SK-N-SH treated with all-trans-retinoic acid at 6 μM for 48 hours (cell line): ENCODE data around the gene KLF2.
"Not testable (repeated sequence)": the region's sequence is repeated elsewhere in the genome, so short reads cannot be mapped to it uniquely, and the experiment has no call there.

ENCODE experiments used
- ATAC-seq: fragments of 200-7000 bp; cut with Tn5 transposase; 3 replicates; pipeline ENCODE4 v1.9.1; 2020; ENCODE audit warnings: mild to moderate bottlenecking, moderate library complexity
- ARNTL ChIP-seq: fragments of 450-650 bp; formaldehyde crosslinking; IDR thresholded peaks from 2 replicates; pipeline ENCODE4 v1.5.0; 2020; ENCODE audit warnings: low read depth, mild to moderate bottlenecking, moderate library complexity, borderline replicate concordance
- BACH2 ChIP-seq: fragments of 250-450 bp; sonication (Bioruptor Pico); IDR thresholded peaks from 2 replicates; pipeline ENCODE4 v1.9.0; 2021; ENCODE audit warnings: mild to moderate bottlenecking, borderline replicate concordance
- CSDC2 ChIP-seq: fragments of 250-450 bp; sonication (Bioruptor Pico); IDR thresholded peaks from 2 replicates; pipeline ENCODE4 v1.5.0; 2020; ENCODE audit warnings: mild to moderate bottlenecking, moderate library complexity
- ESRRG ChIP-seq: fragments of 250-450 bp; sonication (Bioruptor Pico); IDR thresholded peaks from 2 replicates; pipeline ENCODE4 v1.6.1; 2021; ENCODE audit warnings: mild to moderate bottlenecking
- GLIS3 ChIP-seq: fragments of 250-450 bp; sonication (Bioruptor Pico); IDR thresholded peaks from 2 replicates; pipeline ENCODE4 v1.5.0; 2020; ENCODE audit warnings: mild to moderate bottlenecking, moderate library complexity
- OSR1 ChIP-seq: fragments of 250-450 bp; sonication (Bioruptor Pico); IDR thresholded peaks from 2 replicates; pipeline ENCODE4 v1.8.0; 2022; ENCODE audit warnings: moderate library complexity, mild to moderate bottlenecking, inconsistent platforms
- PATZ1 ChIP-seq: fragments of 250-450 bp; sonication (Bioruptor Pico); IDR thresholded peaks from 2 replicates; pipeline ENCODE4 v1.8.0; 2020; ENCODE audit warnings: mild to moderate bottlenecking, moderate library complexity, borderline replicate concordance
- PPARA ChIP-seq: fragments of 250-450 bp; sonication (Bioruptor Pico); IDR thresholded peaks from 2 replicates; pipeline ENCODE4 v1.5.0; 2020; ENCODE audit warnings: mild to moderate bottlenecking, borderline replicate concordance
- RARB ChIP-seq: fragments of 250-450 bp; sonication (Bioruptor Pico); IDR thresholded peaks from 2 replicates; pipeline ENCODE4 v1.8.0; 2021; ENCODE audit warnings: mild to moderate bottlenecking, moderate library complexity
- SNAI2 ChIP-seq: fragments of 250-450 bp; sonication (Bioruptor Pico); IDR thresholded peaks from 2 replicates; pipeline ENCODE4 v1.5.0; 2020; ENCODE audit warnings: mild to moderate bottlenecking, moderate library complexity
- TCF4 ChIP-seq: fragments of 250-450 bp; sonication (Bioruptor Pico); IDR thresholded peaks from 2 replicates; pipeline ENCODE4 v1.8.0; 2021; ENCODE audit warnings: mild to moderate bottlenecking, moderate library complexity, borderline replicate concordance
- TOX ChIP-seq: fragments of 250-450 bp; sonication (Bioruptor Pico); IDR thresholded peaks from 2 replicates; pipeline ENCODE4 v1.8.0; 2021; ENCODE audit warnings: mild to moderate bottlenecking, moderate library complexity, borderline replicate concordance
- ZFP3 ChIP-seq: fragments of 250-450 bp; sonication (Bioruptor Pico); IDR thresholded peaks from 2 replicates; pipeline ENCODE4 v1.5.0; 2020; ENCODE audit warnings: mild to moderate bottlenecking, moderate library complexity
- ZFP30 ChIP-seq: fragments of 450-650 bp; formaldehyde crosslinking; IDR thresholded peaks from 2 replicates; pipeline ENCODE4 v1.5.0; 2022; ENCODE audit warnings: mild to moderate bottlenecking, moderate library complexity
- ZNF565 ChIP-seq: fragments of 450-650 bp; formaldehyde crosslinking; conservative IDR thresholded peaks from 2 replicates; pipeline ENCODE4 v1.5.0; 2020; ENCODE audit warnings: low read depth, mild to moderate bottlenecking, moderate library complexity
- ZNF70 ChIP-seq: fragments of 450-650 bp; formaldehyde crosslinking; IDR thresholded peaks from 2 replicates; pipeline ENCODE4 v1.5.0; 2020; ENCODE audit warnings: mild to moderate bottlenecking, moderate library complexity
- ZNF8 ChIP-seq: fragments of 450-650 bp; formaldehyde crosslinking; IDR thresholded peaks from 2 replicates; pipeline ENCODE4 v1.5.0; 2020; ENCODE audit warnings: mild to moderate bottlenecking, moderate library complexity
- TF ChIP-seq, protein P1 (sequence below): fragments of 250-450 bp; sonication (Bioruptor Pico); IDR thresholded peaks from 2 replicates; pipeline ENCODE4 v1.5.0; 2020; ENCODE audit warnings: mild to moderate bottlenecking, moderate library complexity
- TF ChIP-seq, protein P2 (sequence below): fragments of 250-450 bp; sonication (Bioruptor Pico); IDR thresholded peaks from 2 replicates; pipeline ENCODE4 v1.5.1; 2020; ENCODE audit warnings: low read depth, mild to moderate bottlenecking, moderate library complexity
- TF ChIP-seq, protein P3 (sequence below): fragments of 250-450 bp; sonication (Bioruptor Pico); IDR thresholded peaks from 2 replicates; pipeline ENCODE4 v1.8.0; 2021; ENCODE audit warnings: low read depth, mild to moderate bottlenecking, moderate library complexity, borderline replicate concordance

KLF2 gene

DNA sequence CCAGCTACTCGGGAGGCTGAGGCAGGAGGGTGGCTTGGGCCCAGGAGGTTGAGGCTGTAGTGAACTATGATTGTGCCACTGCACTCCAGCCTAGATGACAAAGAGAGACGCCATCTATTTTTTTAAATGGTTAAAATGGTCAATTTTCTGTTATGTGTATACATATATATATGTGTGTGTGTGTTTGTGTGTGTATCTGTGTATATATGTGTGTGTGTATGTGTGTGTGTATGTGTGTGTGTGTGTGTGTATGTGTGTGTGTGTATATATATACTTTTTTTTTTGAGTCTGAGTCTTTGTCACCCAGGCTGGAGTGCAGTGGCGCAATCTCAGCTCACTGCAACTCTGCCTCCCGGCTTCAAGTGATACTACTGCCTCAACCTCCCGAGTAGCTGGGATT, 42.9 kb upstream of the KLF2 start:
- no peak for ATAC-seq
- no peak for TF ChIP-seq GLIS3 (CRISPR knock-in tag)
- TF ChIP-seq, protein P1, sequence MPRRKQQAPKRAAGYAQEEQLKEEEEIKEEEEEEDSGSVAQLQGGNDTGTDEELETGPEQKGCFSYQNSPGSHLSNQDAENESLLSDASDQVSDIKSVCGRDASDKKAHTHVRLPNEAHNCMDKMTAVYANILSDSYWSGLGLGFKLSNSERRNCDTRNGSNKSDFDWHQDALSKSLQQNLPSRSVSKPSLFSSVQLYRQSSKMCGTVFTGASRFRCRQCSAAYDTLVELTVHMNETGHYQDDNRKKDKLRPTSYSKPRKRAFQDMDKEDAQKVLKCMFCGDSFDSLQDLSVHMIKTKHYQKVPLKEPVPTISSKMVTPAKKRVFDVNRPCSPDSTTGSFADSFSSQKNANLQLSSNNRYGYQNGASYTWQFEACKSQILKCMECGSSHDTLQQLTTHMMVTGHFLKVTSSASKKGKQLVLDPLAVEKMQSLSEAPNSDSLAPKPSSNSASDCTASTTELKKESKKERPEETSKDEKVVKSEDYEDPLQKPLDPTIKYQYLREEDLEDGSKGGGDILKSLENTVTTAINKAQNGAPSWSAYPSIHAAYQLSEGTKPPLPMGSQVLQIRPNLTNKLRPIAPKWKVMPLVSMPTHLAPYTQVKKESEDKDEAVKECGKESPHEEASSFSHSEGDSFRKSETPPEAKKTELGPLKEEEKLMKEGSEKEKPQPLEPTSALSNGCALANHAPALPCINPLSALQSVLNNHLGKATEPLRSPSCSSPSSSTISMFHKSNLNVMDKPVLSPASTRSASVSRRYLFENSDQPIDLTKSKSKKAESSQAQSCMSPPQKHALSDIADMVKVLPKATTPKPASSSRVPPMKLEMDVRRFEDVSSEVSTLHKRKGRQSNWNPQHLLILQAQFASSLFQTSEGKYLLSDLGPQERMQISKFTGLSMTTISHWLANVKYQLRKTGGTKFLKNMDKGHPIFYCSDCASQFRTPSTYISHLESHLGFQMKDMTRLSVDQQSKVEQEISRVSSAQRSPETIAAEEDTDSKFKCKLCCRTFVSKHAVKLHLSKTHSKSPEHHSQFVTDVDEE, result no peak
- TF ChIP-seq CSDC2 (CRISPR knock-in tag), result no peak

DNA sequence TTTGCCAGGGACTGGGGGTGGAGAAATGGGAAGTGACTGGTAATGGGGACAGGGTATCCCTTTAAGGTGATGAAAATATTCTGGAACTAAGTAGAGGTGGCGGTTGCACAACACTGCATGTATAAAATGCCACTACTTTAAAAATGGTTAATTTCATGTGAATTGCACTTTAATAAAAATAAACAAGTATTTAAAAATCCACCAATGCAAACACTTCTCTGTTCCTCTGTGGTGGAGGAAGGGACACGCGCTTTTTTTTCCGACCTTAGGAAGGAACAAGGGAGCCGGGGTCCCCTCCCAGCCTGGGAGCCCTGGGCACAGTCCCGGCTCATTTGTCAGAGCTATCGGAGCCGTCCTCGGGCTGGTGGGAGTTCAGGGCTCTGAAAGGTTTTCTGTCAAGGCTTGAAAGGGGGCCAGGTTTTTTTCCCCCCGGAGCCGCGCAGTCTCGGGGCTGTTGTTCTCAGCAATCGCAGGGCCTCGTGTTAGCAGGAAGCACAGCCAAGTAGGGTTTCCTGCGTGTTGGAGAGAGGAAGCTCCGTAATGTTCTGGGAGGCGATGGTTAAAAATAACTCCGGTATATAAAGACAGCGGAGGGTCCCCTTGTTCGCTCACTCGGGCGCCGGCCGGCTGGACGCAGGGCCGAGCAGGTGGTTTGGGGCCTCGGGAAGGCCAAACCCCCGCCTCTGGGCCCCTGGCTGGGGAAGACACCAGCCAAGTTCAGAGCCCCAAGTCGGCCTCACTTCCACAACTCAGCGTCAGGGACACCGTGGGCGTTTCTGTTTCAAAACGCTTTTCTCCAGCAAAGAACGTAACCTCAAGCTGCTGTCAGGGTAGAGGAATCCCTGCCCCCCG, 41.2 kb upstream of the KLF2 start:
- TF ChIP-seq ZFP3 (CRISPR knock-in tag) (no peak), GLIS3 (CRISPR knock-in tag) (no peak), RARB (CRISPR knock-in tag) (no peak), ZFP30 (no peak), ESRRG (CRISPR knock-in tag) (no peak), TOX (no peak), TCF4 (CRISPR knock-in tag) (no peak), ZNF8 (CRISPR knock-in tag) (no peak), SNAI2 (CRISPR knock-in tag) (no peak), ARNTL (no peak), CSDC2 (CRISPR knock-in tag) (no peak), PATZ1 (CRISPR knock-in tag) (no peak), ZNF70 (CRISPR knock-in tag) (no peak), BACH2 (CRISPR knock-in tag) (no peak), OSR1 (no peak), PPARA (CRISPR knock-in tag) (no peak), ZNF565 (no peak)
- TF ChIP-seq, protein P2, sequence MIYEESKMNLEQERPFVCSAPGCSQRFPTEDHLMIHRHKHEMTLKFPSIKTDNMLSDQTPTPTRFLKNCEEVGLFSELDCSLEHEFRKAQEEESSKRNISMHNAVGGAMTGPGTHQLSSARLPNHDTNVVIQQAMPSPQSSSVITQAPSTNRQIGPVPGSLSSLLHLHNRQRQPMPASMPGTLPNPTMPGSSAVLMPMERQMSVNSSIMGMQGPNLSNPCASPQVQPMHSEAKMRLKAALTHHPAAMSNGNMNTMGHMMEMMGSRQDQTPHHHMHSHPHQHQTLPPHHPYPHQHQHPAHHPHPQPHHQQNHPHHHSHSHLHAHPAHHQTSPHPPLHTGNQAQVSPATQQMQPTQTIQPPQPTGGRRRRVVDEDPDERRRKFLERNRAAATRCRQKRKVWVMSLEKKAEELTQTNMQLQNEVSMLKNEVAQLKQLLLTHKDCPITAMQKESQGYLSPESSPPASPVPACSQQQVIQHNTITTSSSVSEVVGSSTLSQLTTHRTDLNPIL (CRISPR knock-in tag), result no peak
- TF ChIP-seq, protein P3, sequence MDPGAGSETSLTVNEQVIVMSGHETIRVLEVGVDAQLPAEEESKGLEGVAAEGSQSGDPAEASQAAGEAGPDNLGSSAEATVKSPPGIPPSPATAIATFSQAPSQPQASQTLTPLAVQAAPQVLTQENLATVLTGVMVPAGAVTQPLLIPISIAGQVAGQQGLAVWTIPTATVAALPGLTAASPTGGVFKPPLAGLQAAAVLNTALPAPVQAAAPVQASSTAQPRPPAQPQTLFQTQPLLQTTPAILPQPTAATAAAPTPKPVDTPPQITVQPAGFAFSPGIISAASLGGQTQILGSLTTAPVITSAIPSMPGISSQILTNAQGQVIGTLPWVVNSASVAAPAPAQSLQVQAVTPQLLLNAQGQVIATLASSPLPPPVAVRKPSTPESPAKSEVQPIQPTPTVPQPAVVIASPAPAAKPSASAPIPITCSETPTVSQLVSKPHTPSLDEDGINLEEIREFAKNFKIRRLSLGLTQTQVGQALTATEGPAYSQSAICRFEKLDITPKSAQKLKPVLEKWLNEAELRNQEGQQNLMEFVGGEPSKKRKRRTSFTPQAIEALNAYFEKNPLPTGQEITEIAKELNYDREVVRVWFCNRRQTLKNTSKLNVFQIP (CRISPR knock-in tag), result no peak
- ATAC-seq, result no peak

DNA sequence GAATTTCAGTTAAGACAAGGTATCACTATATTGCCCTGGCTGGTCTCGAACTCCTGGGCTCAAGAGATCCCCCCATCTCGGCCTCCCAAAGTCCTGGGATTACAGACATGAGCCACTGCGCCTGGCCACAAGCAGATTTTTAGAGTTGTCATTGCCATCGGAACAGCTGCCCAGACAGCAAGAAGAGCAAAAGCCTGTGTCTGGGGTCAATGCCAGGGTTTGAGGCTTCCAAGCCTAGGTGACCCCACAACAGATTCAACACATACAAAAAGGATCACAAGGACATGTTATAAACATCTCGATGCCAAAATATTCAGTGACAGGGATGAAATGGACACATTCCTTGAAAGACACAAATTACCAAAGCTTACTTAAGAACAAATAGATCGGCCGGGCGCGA, 40.1 kb upstream of the KLF2 start:
- ATAC-seq, result no peak

GRCh38 chr19:16285079-16285478, 39.5 kb upstream of the KLF2 start:
- ATAC-seq, result not testable (repeated sequence)

More for the DNA sequence above, 40.1 kb upstream of the KLF2 start:
- TF ChIP-seq, protein P3 (CRISPR knock-in tag), result no peak
- no peak for TF ChIP-seq ZNF565
